ENCODE measurements around the gene MYOF.

The MYOF gene

GRCh38 chr10:93482145-93482834 lies at the start of gene MYOF:
TSS of gene MYOF (minus strand) at chr10:93482334. CDS start at chr10:93482194, 140 bp downstream.
- DNase-seq = peak; percentile 57 to 73

- no peak for DNase-seq
These were observed 36.4 kb upstream of the MYOF start for GRCh38 chr10:93518531-93518930.

- DNase-seq = no peak
These were observed 33.9 kb upstream of the MYOF start for GRCh38 chr10:93516006-93516380.

- no peak for DNase-seq
These were observed 33.2 kb upstream of the MYOF start for GRCh38 chr10:93515071-93516005.

GRCh38 chr10:93514521-93514920 lies 32.4 kb upstream of the MYOF start:
- no peak for DNase-seq

GRCh38 chr10:93513091-93513490 lies 31.0 kb upstream of the MYOF start:
- DNase-seq = no peak

- DNase-seq = no peak
These were observed 30.4 kb upstream of the MYOF start for GRCh38 chr10:93512565-93512964.

GRCh38 chr10:93509816-93510215 lies 27.7 kb upstream of the MYOF start:
- no peak for DNase-seq

GRCh38 chr10:93505075-93505474 lies 22.9 kb upstream of the MYOF start:
- DNase-seq = no peak

- DNase-seq = peak in 1 of 2 donors; percentile 14
These were observed 20.9 kb upstream of the MYOF start for GRCh38 chr10:93503075-93503474.

GRCh38 chr10:93501650-93502049 lies 19.5 kb upstream of the MYOF start:
- DNase-seq = no peak

- no peak for DNase-seq
These were observed 16.0 kb upstream of the MYOF start for GRCh38 chr10:93498166-93498565.

GRCh38 chr10:93496322-93497041 lies 14.3 kb upstream of the MYOF start, which contains the start of gene CEP55:
TSS of gene CEP55 (plus strand) at chr10:93496612. CDS start at chr10:93500052, 3,440 bp downstream.
- peak; percentile 93 to 94 for DNase-seq

GRCh38 chr10:93495654-93496321 lies 13.7 kb upstream of the MYOF start:
- no peak for DNase-seq

GRCh38 chr10:93494494-93494893 lies 12.4 kb upstream of the MYOF start:
- DNase-seq = no peak

GRCh38 chr10:93493162-93493561 lies 11.0 kb upstream of the MYOF start:
- DNase-seq = no peak

GRCh38 chr10:93491602-93492121 lies 9.5 kb upstream of the MYOF start:
- no peak for DNase-seq

GRCh38 chr10:93488956-93489528 lies 6.9 kb upstream of the MYOF start:
- no peak for DNase-seq

GRCh38 chr10:93485690-93486089 lies 3.6 kb upstream of the MYOF start:
- DNase-seq = no peak

GRCh38 chr10:93481637-93482144 lies 443 bp downstream of the MYOF start:
- no peak for DNase-seq

- DNase-seq = no peak
These were observed 3.3 kb downstream of the MYOF start for GRCh38 chr10:93478873-93479272.

GRCh38 chr10:93476756-93477155 lies 5.4 kb downstream of the MYOF start:
- no peak for DNase-seq

Measured in CD4-positive, alpha-beta T cell treated with Interleukin-1 beta for 1 hour (primary cell).